Measurements from ENCODE around the gene ANKRD52.

DNA sequence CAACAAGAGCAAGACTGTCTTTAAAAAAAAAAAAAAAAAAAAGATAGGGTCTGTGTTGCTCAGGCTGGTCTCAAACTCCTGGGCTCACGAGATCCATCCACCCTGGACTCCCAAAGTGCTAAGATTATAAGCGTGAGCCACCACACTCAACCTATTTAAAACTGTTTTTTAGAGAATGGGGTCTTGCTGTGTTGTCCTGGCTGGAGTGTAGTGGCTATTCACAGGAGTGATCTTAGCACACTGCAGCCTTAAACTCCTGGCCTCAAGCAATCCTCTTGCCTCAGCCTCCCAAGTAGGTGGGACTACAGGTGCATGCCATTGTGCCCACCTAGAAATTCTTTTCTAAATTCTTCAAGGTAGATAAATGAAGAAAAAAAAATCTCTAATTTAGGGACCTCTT lies 16.1 kb upstream of the ANKRD52 start:
- TF ChIP-seq EZH2phosphoT487 (IDR thresholded peaks at IDR 0.05; ENCODE audit: unreplicated experiment) (no peak), POLR2AphosphoS5 (IDR thresholded peaks at IDR 0.05; ENCODE audit: low read depth) (no peak), ZNF114 (CRISPR knock-in tag; IDR thresholded peaks at IDR 0.05) (no peak), EZH2 (IDR thresholded peaks at IDR 0.05; ENCODE audit: low read depth, unreplicated experiment) (no peak)
- TF ChIP-seq, protein P1, sequence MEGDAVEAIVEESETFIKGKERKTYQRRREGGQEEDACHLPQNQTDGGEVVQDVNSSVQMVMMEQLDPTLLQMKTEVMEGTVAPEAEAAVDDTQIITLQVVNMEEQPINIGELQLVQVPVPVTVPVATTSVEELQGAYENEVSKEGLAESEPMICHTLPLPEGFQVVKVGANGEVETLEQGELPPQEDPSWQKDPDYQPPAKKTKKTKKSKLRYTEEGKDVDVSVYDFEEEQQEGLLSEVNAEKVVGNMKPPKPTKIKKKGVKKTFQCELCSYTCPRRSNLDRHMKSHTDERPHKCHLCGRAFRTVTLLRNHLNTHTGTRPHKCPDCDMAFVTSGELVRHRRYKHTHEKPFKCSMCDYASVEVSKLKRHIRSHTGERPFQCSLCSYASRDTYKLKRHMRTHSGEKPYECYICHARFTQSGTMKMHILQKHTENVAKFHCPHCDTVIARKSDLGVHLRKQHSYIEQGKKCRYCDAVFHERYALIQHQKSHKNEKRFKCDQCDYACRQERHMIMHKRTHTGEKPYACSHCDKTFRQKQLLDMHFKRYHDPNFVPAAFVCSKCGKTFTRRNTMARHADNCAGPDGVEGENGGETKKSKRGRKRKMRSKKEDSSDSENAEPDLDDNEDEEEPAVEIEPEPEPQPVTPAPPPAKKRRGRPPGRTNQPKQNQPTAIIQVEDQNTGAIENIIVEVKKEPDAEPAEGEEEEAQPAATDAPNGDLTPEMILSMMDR (conservative IDR thresholded peaks at IDR 0.05; ENCODE audit: low read depth in 2 of 2): no peak
- TF ChIP-seq, protein P2, sequence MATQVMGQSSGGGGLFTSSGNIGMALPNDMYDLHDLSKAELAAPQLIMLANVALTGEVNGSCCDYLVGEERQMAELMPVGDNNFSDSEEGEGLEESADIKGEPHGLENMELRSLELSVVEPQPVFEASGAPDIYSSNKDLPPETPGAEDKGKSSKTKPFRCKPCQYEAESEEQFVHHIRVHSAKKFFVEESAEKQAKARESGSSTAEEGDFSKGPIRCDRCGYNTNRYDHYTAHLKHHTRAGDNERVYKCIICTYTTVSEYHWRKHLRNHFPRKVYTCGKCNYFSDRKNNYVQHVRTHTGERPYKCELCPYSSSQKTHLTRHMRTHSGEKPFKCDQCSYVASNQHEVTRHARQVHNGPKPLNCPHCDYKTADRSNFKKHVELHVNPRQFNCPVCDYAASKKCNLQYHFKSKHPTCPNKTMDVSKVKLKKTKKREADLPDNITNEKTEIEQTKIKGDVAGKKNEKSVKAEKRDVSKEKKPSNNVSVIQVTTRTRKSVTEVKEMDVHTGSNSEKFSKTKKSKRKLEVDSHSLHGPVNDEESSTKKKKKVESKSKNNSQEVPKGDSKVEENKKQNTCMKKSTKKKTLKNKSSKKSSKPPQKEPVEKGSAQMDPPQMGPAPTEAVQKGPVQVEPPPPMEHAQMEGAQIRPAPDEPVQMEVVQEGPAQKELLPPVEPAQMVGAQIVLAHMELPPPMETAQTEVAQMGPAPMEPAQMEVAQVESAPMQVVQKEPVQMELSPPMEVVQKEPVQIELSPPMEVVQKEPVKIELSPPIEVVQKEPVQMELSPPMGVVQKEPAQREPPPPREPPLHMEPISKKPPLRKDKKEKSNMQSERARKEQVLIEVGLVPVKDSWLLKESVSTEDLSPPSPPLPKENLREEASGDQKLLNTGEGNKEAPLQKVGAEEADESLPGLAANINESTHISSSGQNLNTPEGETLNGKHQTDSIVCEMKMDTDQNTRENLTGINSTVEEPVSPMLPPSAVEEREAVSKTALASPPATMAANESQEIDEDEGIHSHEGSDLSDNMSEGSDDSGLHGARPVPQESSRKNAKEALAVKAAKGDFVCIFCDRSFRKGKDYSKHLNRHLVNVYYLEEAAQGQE (IDR thresholded peaks at IDR 0.05; ENCODE audit: unreplicated experiment): no peak
